GM18867 (cell line): ENCODE results near the gene KLHL29.

Experiments used
- ATAC-seq: cut with Tn5 transposase; IDR thresholded peaks from one replicate; pipeline ENCODE4 v1.9.1; 2021; ENCODE audit warnings: mild to moderate bottlenecking, moderate library complexity; ENCODE audit not compliant: unreplicated experiment

The KLHL29 gene

GRCh38 chr2:23687214-23687613 is 302.2 kb downstream of the KLHL29 start:
- no peak for ATAC-seq

- no peak for ATAC-seq
These were observed 302.7 kb downstream of the KLHL29 start for GRCh38 chr2:23687713-23688112.

GRCh38 chr2:23688486-23689130 is 303.6 kb downstream of the KLHL29 start:
- ATAC-seq: no peak

- no peak for ATAC-seq
These were observed 304.2 kb downstream of the KLHL29 start for GRCh38 chr2:23689131-23689700.

DNA sequence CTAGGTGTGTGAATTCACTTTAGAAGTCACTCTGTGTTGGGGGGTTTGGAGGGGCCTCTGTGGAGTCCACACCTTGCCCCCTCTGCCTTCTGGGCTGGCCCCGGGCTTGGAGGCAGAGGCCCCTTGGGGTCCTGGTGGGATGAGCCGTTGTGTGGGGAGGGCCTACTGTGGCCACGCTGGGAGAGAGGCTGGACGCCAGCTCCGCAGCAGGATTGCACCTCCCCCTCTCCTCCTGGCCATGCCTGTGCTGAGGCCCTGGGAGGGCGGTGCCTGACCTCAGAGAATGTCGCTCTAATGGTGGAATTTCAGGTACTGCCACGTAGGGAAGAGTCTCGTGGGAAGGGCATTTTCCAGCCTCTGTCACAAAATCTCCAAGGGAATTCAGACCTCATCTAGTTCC is 304.9 kb downstream of the KLHL29 start:
- no peak for ATAC-seq

GRCh38 chr2:23690421-23691105 is 305.6 kb downstream of the KLHL29 start:
- no peak for ATAC-seq

DNA sequence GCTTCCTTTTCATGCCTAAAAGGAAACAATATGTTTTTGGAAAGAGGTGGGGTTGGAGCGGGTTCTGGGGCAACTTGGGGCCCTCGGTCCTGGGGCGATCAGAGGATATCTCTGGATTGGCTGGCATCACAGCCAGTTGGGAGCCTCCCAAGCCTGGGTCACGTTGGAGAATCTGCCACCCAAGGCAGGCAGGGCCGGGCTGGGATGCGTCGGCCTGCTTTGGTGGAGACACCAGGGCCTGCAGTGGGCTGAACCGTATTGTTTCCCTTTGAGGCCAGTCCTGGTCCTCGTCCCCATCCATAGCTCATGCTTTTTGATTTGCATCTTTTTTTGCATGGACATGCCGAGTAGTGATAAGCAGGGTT is 306.1 kb downstream of the KLHL29 start:
- ATAC-seq: no peak

DNA sequence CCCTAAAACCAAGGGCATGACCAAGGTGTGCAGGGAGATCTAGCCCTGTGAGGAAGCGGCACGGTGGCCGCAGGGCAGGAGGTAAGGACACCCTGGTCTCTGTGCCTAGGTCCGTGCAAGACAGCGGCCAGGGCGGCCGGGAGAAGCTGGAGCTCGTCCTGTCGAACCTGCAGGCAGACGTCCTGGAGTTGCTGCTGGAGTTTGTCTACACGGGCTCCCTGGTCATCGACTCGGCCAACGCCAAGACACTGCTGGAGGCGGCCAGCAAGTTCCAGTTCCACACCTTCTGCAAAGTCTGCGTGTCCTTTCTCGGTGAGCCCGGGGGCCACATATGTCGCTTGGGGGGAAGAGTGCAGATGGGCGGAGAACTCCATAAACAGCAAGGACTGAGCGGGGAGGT is 306.6 kb downstream of the KLHL29 start:
- ATAC-seq: no peak

DNA sequence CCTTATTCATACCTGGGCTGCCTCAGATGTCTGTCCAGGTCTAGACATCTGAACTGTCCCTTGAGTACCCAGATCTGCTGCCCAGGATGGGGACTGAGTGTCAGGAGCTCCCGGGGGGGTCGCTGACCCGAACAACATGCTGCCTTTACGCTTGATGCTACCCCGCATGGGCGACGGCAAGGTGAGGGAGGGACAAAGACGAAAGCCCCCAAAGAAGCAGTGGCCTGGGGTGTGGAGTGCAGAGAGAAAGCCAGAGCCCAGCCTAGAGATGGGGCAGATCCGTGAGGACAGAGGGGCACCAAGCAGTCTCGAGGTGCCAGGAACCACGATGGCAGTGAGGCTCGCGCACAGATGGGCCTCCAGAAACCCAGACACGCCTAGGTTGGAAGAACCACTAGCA is 307.3 kb downstream of the KLHL29 start:
- ATAC-seq: no peak

DNA sequence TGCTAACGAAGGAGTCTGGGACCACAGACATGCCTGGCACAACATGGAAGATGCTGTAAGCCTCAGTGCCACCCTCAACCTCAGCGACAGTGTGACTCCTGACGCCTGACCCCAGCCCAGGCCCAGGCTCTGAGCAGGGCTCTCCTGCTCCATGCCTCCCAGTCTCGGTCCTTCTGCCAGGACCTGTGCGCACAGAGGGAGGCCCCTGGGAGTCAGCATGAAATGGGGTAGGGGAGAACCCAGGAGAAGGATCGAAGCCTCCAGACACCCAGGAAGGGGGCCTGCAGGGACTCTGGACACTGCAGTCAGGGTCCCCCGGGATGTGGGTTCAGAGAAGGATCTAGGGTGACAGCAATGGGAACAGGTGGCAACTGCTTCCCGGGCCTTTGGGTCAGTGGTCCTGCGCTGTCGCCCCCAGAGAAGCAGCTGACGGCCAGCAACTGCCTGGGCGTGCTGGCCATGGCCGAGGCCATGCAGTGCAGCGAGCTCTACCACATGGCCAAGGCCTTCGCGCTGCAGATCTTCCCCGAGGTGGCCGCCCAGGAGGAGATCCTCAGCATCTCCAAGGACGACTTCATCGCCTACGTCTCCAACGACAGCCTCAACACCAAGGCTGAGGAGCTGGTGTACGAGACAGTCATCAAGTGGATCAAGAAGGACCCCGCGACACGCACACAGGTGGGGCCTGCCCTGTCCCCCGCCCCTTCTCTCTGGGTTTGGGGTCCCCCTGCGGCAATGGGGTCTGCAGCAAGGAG is 308.0 kb downstream of the KLHL29 start:
- ATAC-seq: no peak

DNA sequence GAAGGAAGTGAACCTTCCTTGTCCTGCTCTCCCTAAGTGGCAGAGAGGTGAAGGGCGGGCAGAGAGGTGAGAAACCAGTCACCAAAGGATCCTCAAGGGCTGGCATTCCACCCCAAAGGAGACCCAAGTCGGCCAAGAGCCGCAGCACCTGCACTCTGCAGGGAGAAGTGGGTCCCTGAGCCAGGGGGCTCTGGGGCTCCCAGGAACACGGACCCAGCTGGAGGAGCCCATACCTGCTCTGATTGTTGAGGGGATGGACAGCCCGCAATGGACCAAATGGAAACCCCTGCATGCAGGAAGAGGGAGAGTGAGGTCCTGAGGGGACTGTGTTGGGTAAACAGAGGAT is 308.6 kb downstream of the KLHL29 start:
- ATAC-seq: no peak

GRCh38 chr2:23694058-23695045 is 309.4 kb downstream of the KLHL29 start:
- ATAC-seq: no peak

GRCh38 chr2:23695214-23695889 is 310.4 kb downstream of the KLHL29 start:
- ATAC-seq: no peak

DNA sequence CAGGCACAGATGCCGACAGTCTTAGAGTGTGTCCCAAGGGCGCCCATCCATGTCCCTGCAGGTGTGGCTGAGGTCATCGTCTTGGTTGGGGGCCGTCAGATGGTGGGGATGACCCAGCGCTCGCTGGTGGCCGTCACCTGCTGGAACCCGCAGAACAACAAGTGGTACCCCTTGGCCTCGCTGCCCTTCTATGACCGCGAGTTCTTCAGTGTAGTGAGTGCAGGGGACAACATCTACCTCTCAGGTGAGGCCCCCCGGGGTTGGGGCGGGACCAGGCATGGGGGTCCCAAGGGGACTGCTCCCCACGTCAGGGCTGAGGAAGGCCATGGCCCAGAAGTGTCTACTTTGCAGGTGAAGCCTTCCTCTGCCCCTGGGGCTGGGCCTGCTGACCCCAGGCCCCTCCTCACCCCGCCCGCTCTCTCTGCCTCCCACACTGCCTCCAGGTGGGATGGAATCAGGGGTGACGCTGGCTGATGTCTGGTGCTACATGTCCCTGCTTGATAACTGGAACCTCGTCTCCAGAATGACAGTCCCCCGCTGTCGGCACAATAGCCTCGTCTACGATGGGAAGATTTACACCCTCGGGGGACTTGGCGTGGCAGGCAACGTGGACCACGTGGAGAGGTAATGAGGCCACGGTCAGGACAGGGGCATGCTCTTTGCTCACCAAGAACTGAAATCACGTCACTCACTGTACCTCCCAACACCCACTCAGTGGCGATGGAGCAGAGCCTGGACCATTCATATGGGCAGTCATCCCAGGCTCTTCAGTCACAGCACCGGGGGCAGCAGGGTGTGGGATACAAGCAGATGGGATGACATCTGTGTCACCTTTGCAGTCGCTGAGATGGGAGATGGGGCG is 311.1 kb downstream of the KLHL29 start:
- ATAC-seq: no peak

DNA sequence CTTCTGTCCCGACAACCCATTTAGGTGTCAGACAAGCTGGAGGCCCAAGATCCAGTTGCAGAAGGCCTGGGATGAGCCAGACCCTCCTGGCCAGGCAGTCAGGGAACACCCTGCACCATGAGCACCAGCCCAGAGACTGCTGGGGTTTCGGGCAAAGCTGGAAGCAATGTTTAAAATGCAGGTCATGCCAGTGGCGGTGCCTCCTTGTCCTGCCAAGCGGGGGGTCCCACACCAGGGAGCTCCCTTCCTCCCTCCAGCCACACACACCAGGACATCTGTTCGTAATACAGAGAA is 311.7 kb downstream of the KLHL29 start:
- no peak for ATAC-seq

- no peak for ATAC-seq
These were observed 312.5 kb downstream of the KLHL29 start for GRCh38 chr2:23697256-23698075.

GRCh38 chr2:23698116-23698693 is 313.2 kb downstream of the KLHL29 start:
- ATAC-seq: no peak
